RWPE2 (cell line): ENCODE data around the gene GNPAT.
A peak's percentile ranks its signal among the peaks of the same experiment; 100 is the strongest.

Source experiments
- ATAC-seq: fragments of 200-7000 bp; cut with Tn5 transposase; 3 replicates; pipeline ENCODE4 v1.9.1; 2021; ENCODE audit warnings: low read depth
- DNase-seq: peaks from one replicate; pipeline ENCODE4 v3.0.0-alpha.2; 2020; ENCODE audit warnings: low spot score
- H3K27ac ChIP-seq: fragments of 450-650 bp; 2 replicates; pipeline ENCODE4 v1.5.1; 2017; ENCODE audit warnings: mild to moderate bottlenecking; ENCODE audit not compliant: poor library complexity, severe bottlenecking
- H3K27me3 ChIP-seq: fragments of 250-450 bp; sonication (Bioruptor Pico); 2 replicates; pipeline ENCODE4 v1.5.1; 2021; ENCODE audit warnings: mild to moderate bottlenecking, moderate library complexity; ENCODE audit not compliant: insufficient read depth, poor library complexity, severe bottlenecking
- H3K36me3 ChIP-seq: fragments of 250-450 bp; sonication (Bioruptor Pico); 2 replicates; pipeline ENCODE4 v1.5.1; 2020; ENCODE audit warnings: low read depth, mild to moderate bottlenecking, moderate library complexity
- H3K4me1 ChIP-seq: fragments of 250-450 bp; sonication (Bioruptor Pico); 2 replicates; pipeline ENCODE4 v1.5.1; 2021; ENCODE audit warnings: mild to moderate bottlenecking, moderate library complexity; ENCODE audit not compliant: insufficient read depth, poor library complexity, severe bottlenecking
- H3K4me3 ChIP-seq: fragments of 250-450 bp; sonication (Bioruptor Pico); 2 replicates; pipeline ENCODE4 v1.5.1; 2021; ENCODE audit warnings: mild to moderate bottlenecking, moderate library complexity; ENCODE audit not compliant: severe bottlenecking
- H3K9me3 ChIP-seq: fragments of 250-450 bp; sonication (Bioruptor Pico); 2 replicates; pipeline ENCODE4 v1.5.1; 2021; ENCODE audit warnings: mild to moderate bottlenecking, moderate library complexity; ENCODE audit not compliant: severe bottlenecking
- TF ChIP-seq, protein P1 (sequence below): fragments of 450-650 bp; IDR thresholded peaks from one replicate; pipeline ENCODE4 v1.5.1; 2017; ENCODE audit warnings: mild to moderate bottlenecking, moderate library complexity; ENCODE audit not compliant: poor library complexity, severe bottlenecking

GNPAT gene

DNA sequence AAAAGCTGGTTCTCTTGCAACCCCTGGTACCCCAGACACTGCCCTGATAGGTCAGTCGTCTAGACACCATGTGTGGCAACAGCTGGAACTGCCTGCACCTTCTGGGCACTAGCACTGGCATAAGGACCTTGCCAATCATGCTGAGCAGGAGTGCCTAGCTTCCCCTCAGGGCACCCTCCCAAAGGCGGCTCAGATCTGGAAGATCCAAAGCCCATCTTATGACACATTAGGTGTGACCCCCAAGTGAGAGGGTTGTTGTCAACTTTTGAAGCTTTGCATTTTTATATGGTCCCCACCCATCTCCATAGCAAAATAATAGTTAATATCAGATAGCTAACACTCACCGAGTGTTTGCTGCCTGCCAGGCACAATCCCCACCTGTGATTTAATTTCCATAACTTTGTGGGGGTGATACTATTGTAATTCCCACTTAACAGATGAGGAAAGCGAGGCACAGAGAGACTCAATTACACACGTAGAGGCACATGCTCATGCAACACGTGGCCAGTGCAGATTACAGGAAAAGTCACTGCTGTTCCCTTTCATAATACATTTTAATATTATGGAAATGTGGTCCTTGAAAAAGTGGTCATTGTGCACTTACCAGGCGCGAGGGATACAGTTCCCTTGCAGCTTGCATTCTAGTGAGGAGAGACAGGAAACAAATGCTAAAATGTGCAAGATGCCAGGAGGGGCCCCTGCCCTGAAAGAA, 70.9 kb downstream of the GNPAT start:
- ATAC-seq (no peak), DNase-seq (no peak)
- Histone ChIP-seq H3K36me3 (no peaks in the 10 kb centered on the region), H3K9me3 (no peaks in the 10 kb centered on the region), H3K4me3 (no peak overlapping the region), H3K27me3 (no peaks in the 10 kb centered on the region), H3K27ac (no peak overlapping the region), H3K4me1 (no peaks in the 10 kb centered on the region)
- TF ChIP-seq, protein P1, sequence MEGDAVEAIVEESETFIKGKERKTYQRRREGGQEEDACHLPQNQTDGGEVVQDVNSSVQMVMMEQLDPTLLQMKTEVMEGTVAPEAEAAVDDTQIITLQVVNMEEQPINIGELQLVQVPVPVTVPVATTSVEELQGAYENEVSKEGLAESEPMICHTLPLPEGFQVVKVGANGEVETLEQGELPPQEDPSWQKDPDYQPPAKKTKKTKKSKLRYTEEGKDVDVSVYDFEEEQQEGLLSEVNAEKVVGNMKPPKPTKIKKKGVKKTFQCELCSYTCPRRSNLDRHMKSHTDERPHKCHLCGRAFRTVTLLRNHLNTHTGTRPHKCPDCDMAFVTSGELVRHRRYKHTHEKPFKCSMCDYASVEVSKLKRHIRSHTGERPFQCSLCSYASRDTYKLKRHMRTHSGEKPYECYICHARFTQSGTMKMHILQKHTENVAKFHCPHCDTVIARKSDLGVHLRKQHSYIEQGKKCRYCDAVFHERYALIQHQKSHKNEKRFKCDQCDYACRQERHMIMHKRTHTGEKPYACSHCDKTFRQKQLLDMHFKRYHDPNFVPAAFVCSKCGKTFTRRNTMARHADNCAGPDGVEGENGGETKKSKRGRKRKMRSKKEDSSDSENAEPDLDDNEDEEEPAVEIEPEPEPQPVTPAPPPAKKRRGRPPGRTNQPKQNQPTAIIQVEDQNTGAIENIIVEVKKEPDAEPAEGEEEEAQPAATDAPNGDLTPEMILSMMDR = no peak

DNA sequence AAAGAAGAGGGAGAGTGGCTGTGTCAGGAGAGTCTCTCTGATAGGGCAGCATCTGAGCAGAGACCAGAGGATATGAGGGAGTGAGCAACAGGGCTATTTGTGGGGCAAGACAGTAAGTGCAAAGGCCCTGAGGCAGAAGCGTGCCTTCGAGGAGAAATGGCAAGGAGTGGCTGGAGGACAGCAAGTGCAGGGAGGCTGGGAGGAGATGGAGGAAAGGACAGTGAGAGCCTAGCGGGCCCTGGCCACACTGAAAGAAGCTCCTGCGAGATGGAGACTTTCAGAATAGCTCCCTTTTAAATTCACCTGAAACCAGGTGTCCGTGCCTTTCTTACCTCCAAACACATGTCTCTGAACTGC, 71.4 kb downstream of the GNPAT start:
- TF ChIP-seq, protein P1 = no peak
- DNase-seq = no peak
- H3K4me1 ChIP-seq = no peaks in the 10 kb centered on the region
- H3K4me3 ChIP-seq = no peak overlapping the region
- ATAC-seq = no peak
- H3K9me3 ChIP-seq = no peaks in the 10 kb centered on the region
- no peaks in the 10 kb centered on the region for H3K36me3 ChIP-seq
- no peaks in the 10 kb centered on the region for H3K27me3 ChIP-seq
- no peak overlapping the region for H3K27ac ChIP-seq

DNA sequence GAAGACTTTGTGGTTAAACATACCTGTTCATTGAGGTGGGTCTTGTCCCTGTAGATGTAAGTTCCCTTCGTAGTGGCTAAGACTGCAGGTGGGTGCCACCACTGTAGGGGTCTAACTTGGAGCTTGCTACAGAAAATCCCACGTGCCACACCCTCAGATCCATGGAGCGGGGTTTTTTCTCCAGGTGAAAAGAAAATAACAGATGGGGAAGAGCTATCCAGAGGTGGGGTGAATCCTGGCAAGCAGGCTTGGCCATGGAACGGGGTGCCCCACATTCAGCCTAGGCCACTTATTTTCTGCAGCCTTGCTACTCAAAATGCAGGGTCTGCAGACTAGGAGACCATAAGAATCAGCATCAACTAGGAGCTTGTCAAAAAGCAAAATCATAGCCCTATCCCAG, 72.6 kb downstream of the GNPAT start:
- TF ChIP-seq, protein P1 = no peak
- no peaks in the 10 kb centered on the region for H3K36me3 ChIP-seq
- no peak overlapping the region for H3K4me3 ChIP-seq
- no peak overlapping the region for H3K27ac ChIP-seq
- ATAC-seq (no peak), DNase-seq (no peak)
- no peaks in the 10 kb centered on the region for H3K27me3 ChIP-seq
- no peaks in the 10 kb centered on the region for H3K9me3 ChIP-seq
- H3K4me1 ChIP-seq = no peaks in the 10 kb centered on the region

DNA sequence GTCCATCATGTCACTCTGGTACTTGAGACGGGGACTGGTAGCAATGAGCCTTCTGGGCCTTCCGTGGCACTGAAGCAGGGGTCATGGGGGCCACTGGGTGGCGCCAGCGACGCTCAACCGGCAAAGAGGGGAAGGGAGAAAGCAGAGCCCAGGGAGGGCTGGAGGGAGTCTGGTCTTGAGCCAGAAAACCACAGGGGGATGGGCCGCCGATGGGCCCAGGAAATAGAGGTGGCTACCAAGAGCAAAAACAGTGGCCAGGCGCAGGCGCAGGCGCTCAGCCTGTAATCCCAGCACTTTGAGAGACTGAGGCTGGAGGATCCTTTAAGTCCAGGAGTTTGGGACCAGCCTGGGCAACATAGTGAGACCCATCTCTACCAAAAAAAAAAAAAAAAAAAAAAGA, 74.9 kb downstream of the GNPAT start:
- Histone ChIP-seq H3K4me1 (no peaks in the 10 kb centered on the region), H3K27ac (no peak overlapping the region), H3K36me3 (no peaks in the 10 kb centered on the region), H3K4me3 (no peak overlapping the region), H3K9me3 (no peaks in the 10 kb centered on the region), H3K27me3 (no peaks in the 10 kb centered on the region)
- TF ChIP-seq, protein P1 = peak; percentile 17
- DNase-seq = no peak
- ATAC-seq = no peak; the same call in 2 of the 3 replicates

DNA sequence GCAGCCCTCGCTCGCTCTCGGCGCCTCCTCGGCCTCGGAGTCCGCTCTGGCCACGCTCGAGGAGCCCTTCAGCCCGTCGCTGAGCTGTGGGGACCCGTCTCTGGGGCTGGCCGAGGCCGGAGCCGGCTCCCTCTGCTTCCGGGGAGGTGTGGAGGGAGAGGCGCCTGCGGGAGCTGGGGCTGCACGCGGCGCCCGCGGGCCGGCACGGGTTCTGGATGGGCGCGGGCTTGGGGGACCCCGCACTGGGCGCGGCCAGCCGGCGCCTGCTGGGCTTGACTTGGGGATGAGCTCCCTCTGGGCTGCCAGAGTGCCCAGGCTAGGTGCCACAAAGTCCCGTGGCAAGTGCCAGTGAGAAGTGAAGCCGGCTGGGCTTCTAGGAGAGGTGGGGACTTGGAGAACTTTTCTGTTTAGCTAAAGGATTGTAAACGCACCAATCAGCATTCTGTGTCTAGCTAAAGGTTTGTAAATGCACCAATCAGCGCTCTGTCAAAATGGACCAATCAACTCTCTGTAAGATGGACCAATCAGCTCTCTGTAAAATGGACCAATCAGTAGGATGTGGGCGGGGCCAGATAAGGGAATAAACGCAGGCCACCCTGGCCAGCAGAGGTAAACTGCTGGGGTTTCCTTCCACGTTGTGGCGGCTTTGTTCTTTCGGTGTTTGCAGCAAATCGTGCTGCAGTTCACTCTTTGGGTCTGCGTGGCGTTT, 76.4 kb downstream of the GNPAT start:
- H3K9me3 ChIP-seq = no peaks in the 10 kb centered on the region
- TF ChIP-seq, protein P1 = no peak
- no peaks in the 10 kb centered on the region for H3K4me1 ChIP-seq
- ATAC-seq (no peak), DNase-seq (no peak)
- H3K27ac ChIP-seq = no peak overlapping the region
- H3K27me3 ChIP-seq = no peaks in the 10 kb centered on the region
- no peak overlapping the region for H3K4me3 ChIP-seq
- no peaks in the 10 kb centered on the region for H3K36me3 ChIP-seq
